ENCODE results near the gene OR10G3.
"Not testable (repeated sequence)": the region's sequence is repeated elsewhere in the genome, so short reads cannot be mapped to it uniquely, and the experiment has no call there.

DNA sequence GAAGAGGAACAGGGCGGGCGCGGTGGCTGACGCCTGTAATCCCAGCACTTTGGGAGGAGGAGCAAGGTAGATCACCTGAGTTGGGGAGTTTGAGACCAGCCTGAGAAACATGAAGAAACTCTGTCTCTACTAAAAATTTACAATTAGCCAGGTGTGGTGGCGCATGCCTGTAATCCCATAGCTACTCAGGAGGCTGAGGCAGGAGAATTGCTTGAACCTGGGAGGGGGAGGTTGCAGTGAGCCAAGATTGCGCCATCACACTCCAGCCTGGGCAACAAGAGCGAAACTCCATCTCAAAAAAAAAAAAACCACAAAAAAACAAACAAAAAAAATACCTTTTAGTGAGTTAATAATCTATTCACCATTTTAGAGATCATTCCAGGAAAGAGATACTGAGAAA, 35.3 kb downstream of the OR10G3 start:
- TF ChIP-seq, protein P1, sequence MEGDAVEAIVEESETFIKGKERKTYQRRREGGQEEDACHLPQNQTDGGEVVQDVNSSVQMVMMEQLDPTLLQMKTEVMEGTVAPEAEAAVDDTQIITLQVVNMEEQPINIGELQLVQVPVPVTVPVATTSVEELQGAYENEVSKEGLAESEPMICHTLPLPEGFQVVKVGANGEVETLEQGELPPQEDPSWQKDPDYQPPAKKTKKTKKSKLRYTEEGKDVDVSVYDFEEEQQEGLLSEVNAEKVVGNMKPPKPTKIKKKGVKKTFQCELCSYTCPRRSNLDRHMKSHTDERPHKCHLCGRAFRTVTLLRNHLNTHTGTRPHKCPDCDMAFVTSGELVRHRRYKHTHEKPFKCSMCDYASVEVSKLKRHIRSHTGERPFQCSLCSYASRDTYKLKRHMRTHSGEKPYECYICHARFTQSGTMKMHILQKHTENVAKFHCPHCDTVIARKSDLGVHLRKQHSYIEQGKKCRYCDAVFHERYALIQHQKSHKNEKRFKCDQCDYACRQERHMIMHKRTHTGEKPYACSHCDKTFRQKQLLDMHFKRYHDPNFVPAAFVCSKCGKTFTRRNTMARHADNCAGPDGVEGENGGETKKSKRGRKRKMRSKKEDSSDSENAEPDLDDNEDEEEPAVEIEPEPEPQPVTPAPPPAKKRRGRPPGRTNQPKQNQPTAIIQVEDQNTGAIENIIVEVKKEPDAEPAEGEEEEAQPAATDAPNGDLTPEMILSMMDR (IDR thresholded peaks at IDR 0.05; ENCODE audit: insufficient read depth, low read depth, low read length), result not testable (repeated sequence)
- not testable (repeated sequence) for TF ChIP-seq EZH2 (IDR thresholded peaks at IDR 0.05; ENCODE audit: insufficient read depth, low read length)

Data from astrocyte (in vitro differentiated cells and primary cell).